ENCODE measurements around the gene PLCG1.

The PLCG1 gene

GRCh38 chr20:41185013-41185757 lies 47.8 kb downstream of the PLCG1 start:
- H3K36me3 ChIP-seq (ENCODE audit: control insufficient read depth, insufficient read depth, low read length), result no peaks in the 10 kb centered on the region
- no peak overlapping the region for H3K4me3 ChIP-seq (ENCODE audit: low read depth, low read length)
- H3K9ac ChIP-seq (ENCODE audit: low read length), result no peak overlapping the region
- no peak overlapping the region for H3K27ac ChIP-seq (ENCODE audit: low read depth, low read length)
- H3K27me3 ChIP-seq (ENCODE audit: control insufficient read depth, insufficient read depth, low read length), result no peaks in the 10 kb centered on the region
- H3K9me3 ChIP-seq (ENCODE audit: control insufficient read depth, insufficient read depth, low read depth, low read length), result no peaks in the 10 kb centered on the region
- no peaks in the 10 kb centered on the region for H3K4me1 ChIP-seq (ENCODE audit: control insufficient read depth, insufficient read depth, low read length)

- Histone ChIP-seq H3K9me3 (ENCODE audit: control insufficient read depth, insufficient read depth, low read depth, low read length) (no peaks in the 10 kb centered on the region), H3K4me1 (ENCODE audit: control insufficient read depth, insufficient read depth, low read length) (no peaks in the 10 kb centered on the region), H3K9ac (ENCODE audit: low read length) (no peak overlapping the region), H3K27ac (ENCODE audit: low read depth, low read length) (no peak overlapping the region), H3K36me3 (ENCODE audit: control insufficient read depth, insufficient read depth, low read length) (no peaks in the 10 kb centered on the region), H3K4me3 (ENCODE audit: low read depth, low read length) (no peak overlapping the region), H3K27me3 (ENCODE audit: control insufficient read depth, insufficient read depth, low read length) (no peaks in the 10 kb centered on the region)
These were observed 50.3 kb downstream of the PLCG1 start for GRCh38 chr20:41187668-41188067.

GRCh38 chr20:41191562-41192500 lies 54.5 kb downstream of the PLCG1 start:
- H3K9ac ChIP-seq (ENCODE audit: low read length), result no peak overlapping the region
- no peaks in the 10 kb centered on the region for H3K27me3 ChIP-seq (ENCODE audit: control insufficient read depth, insufficient read depth, low read length)
- H3K4me3 ChIP-seq (ENCODE audit: low read depth, low read length), result no peak overlapping the region
- no peaks in the 10 kb centered on the region for H3K4me1 ChIP-seq (ENCODE audit: control insufficient read depth, insufficient read depth, low read length)
- H3K9me3 ChIP-seq (ENCODE audit: control insufficient read depth, insufficient read depth, low read depth, low read length), result no peaks in the 10 kb centered on the region
- no peaks in the 10 kb centered on the region for H3K36me3 ChIP-seq (ENCODE audit: control insufficient read depth, insufficient read depth, low read length)
- H3K27ac ChIP-seq (ENCODE audit: low read depth, low read length), result no peak overlapping the region

- Histone ChIP-seq H3K9ac (ENCODE audit: low read length) (no peak overlapping the region), H3K27me3 (ENCODE audit: control insufficient read depth, insufficient read depth, low read length) (no peaks in the 10 kb centered on the region), H3K36me3 (ENCODE audit: control insufficient read depth, insufficient read depth, low read length) (no peaks in the 10 kb centered on the region), H3K4me1 (ENCODE audit: control insufficient read depth, insufficient read depth, low read length) (no peaks in the 10 kb centered on the region), H3K9me3 (ENCODE audit: control insufficient read depth, insufficient read depth, low read depth, low read length) (peaks cover 2% of the 10 kb centered on the region; the same call in 1 of the 2 replicates), H3K27ac (ENCODE audit: low read depth, low read length) (no peak overlapping the region), H3K4me3 (ENCODE audit: low read depth, low read length) (no peak overlapping the region)
These were observed 55.2 kb downstream of the PLCG1 start for GRCh38 chr20:41192575-41192974.

- Histone ChIP-seq H3K27me3 (ENCODE audit: control insufficient read depth, insufficient read depth, low read length) (no peaks in the 10 kb centered on the region), H3K9ac (ENCODE audit: low read length) (no peak overlapping the region), H3K27ac (ENCODE audit: low read depth, low read length) (no peak overlapping the region), H3K36me3 (ENCODE audit: control insufficient read depth, insufficient read depth, low read length) (no peaks in the 10 kb centered on the region), H3K4me3 (ENCODE audit: low read depth, low read length) (no peak overlapping the region), H3K4me1 (ENCODE audit: control insufficient read depth, insufficient read depth, low read length) (peaks cover 3% of the 10 kb centered on the region; the same call in 1 of the 2 replicates), H3K9me3 (ENCODE audit: control insufficient read depth, insufficient read depth, low read depth, low read length) (peaks cover 8% of the 10 kb centered on the region; the same call in 1 of the 2 replicates)
These were observed 59.4 kb downstream of the PLCG1 start for GRCh38 chr20:41196653-41197225.

- no peak overlapping the region for H3K27ac ChIP-seq (ENCODE audit: low read depth, low read length)
- H3K9me3 ChIP-seq (ENCODE audit: control insufficient read depth, insufficient read depth, low read depth, low read length), result peaks cover 8% of the 10 kb centered on the region; the same call in 1 of the 2 replicates
- no peaks in the 10 kb centered on the region for H3K36me3 ChIP-seq (ENCODE audit: control insufficient read depth, insufficient read depth, low read length)
- no peaks in the 10 kb centered on the region for H3K27me3 ChIP-seq (ENCODE audit: control insufficient read depth, insufficient read depth, low read length)
- H3K4me1 ChIP-seq (ENCODE audit: control insufficient read depth, insufficient read depth, low read length), result peaks cover 3% of the 10 kb centered on the region; the same call in 1 of the 2 replicates
- H3K4me3 ChIP-seq (ENCODE audit: low read depth, low read length), result no peak overlapping the region
- no peak overlapping the region for H3K9ac ChIP-seq (ENCODE audit: low read length)
These were observed 61.1 kb downstream of the PLCG1 start for GRCh38 chr20:41198443-41198842.

- no peak overlapping the region for H3K27ac ChIP-seq (ENCODE audit: low read depth, low read length)
- no peak overlapping the region for H3K9ac ChIP-seq (ENCODE audit: low read length)
- no peaks in the 10 kb centered on the region for H3K27me3 ChIP-seq (ENCODE audit: control insufficient read depth, insufficient read depth, low read length)
- H3K9me3 ChIP-seq (ENCODE audit: control insufficient read depth, insufficient read depth, low read depth, low read length), result peaks cover 8% of the 10 kb centered on the region; the same call in 1 of the 2 replicates
- H3K4me3 ChIP-seq (ENCODE audit: low read depth, low read length), result no peak overlapping the region
- H3K36me3 ChIP-seq (ENCODE audit: control insufficient read depth, insufficient read depth, low read length), result no peaks in the 10 kb centered on the region
- H3K4me1 ChIP-seq (ENCODE audit: control insufficient read depth, insufficient read depth, low read length), result peaks cover 3% of the 10 kb centered on the region; the same call in 1 of the 2 replicates
These were observed 63.3 kb downstream of the PLCG1 start for GRCh38 chr20:41200446-41201202.

GRCh38 chr20:41201760-41202159 lies 64.4 kb downstream of the PLCG1 start:
- H3K4me1 ChIP-seq (ENCODE audit: control insufficient read depth, insufficient read depth, low read length), result peaks cover 3% of the 10 kb centered on the region; the same call in 1 of the 2 replicates
- no peaks in the 10 kb centered on the region for H3K36me3 ChIP-seq (ENCODE audit: control insufficient read depth, insufficient read depth, low read length)
- peaks cover 8% of the 10 kb centered on the region; the same call in 1 of the 2 replicates for H3K9me3 ChIP-seq (ENCODE audit: control insufficient read depth, insufficient read depth, low read depth, low read length)
- no peak overlapping the region for H3K9ac ChIP-seq (ENCODE audit: low read length)
- no peaks in the 10 kb centered on the region for H3K27me3 ChIP-seq (ENCODE audit: control insufficient read depth, insufficient read depth, low read length)
- no peak overlapping the region for H3K27ac ChIP-seq (ENCODE audit: low read depth, low read length)
- H3K4me3 ChIP-seq (ENCODE audit: low read depth, low read length), result no peak overlapping the region

- Histone ChIP-seq H3K9me3 (ENCODE audit: control insufficient read depth, insufficient read depth, low read depth, low read length) (peaks cover 7% of the 10 kb centered on the region; the same call in 1 of the 2 replicates), H3K4me1 (ENCODE audit: control insufficient read depth, insufficient read depth, low read length) (peaks cover 3% of the 10 kb centered on the region; the same call in 1 of the 2 replicates), H3K27me3 (ENCODE audit: control insufficient read depth, insufficient read depth, low read length) (no peaks in the 10 kb centered on the region), H3K9ac (ENCODE audit: low read length) (no peak overlapping the region), H3K27ac (ENCODE audit: low read depth, low read length) (no peak overlapping the region), H3K4me3 (ENCODE audit: low read depth, low read length) (no peak overlapping the region), H3K36me3 (ENCODE audit: control insufficient read depth, insufficient read depth, low read length) (no peaks in the 10 kb centered on the region)
These were observed 65.1 kb downstream of the PLCG1 start for GRCh38 chr20:41202426-41202825.

- Histone ChIP-seq H3K4me3 (ENCODE audit: low read depth, low read length) (no peak overlapping the region), H3K9ac (ENCODE audit: low read length) (no peak overlapping the region), H3K27me3 (ENCODE audit: control insufficient read depth, insufficient read depth, low read length) (no peaks in the 10 kb centered on the region), H3K4me1 (ENCODE audit: control insufficient read depth, insufficient read depth, low read length) (peaks cover 3% of the 10 kb centered on the region; the same call in 1 of the 2 replicates), H3K9me3 (ENCODE audit: control insufficient read depth, insufficient read depth, low read depth, low read length) (peaks cover 6% of the 10 kb centered on the region; the same call in 1 of the 2 replicates), H3K27ac (ENCODE audit: low read depth, low read length) (no peak overlapping the region), H3K36me3 (ENCODE audit: control insufficient read depth, insufficient read depth, low read length) (no peaks in the 10 kb centered on the region)
These were observed 66.3 kb downstream of the PLCG1 start for GRCh38 chr20:41203660-41204059.
